HL-60 (cell line): ENCODE data around the gene DIP2A.

ENCODE experiments used
- DNase-seq, 2 experiments: peaks; one replicate each; pipeline ENCODE4 v3.0.0-alpha.2; 2010 to 2020; ENCODE audit warnings: low read depth in 1 of 2, low spot score in 1 of 2
- H3K27ac ChIP-seq: fragments of 250-450 bp; sonication (Bioruptor Pico); replicated peaks from 2 replicates; pipeline ENCODE4 v1.5.1; 2020; ENCODE audit warnings: mild to moderate bottlenecking, moderate library complexity
- H3K27me3 ChIP-seq: fragments of 250-450 bp; sonication (Bioruptor Pico); 2 replicates; pipeline ENCODE4 v1.5.1; 2021; ENCODE audit warnings: mild to moderate bottlenecking, moderate library complexity; ENCODE audit not compliant: insufficient read depth, poor library complexity, severe bottlenecking
- H3K4me3 ChIP-seq: replicated peaks from 2 replicates; pipeline ENCODE4 v1.5.1; 2011; ENCODE audit warnings: mild to moderate bottlenecking, control low read depth, low read length; ENCODE audit not compliant: insufficient read depth
- CTCF ChIP-seq: IDR thresholded peaks from one replicate; pipeline ENCODE4 v1.5.1; 2011; ENCODE audit warnings: low read length, control low read depth, inconsistent platforms; ENCODE audit not compliant: insufficient read depth
- GABPA ChIP-seq: IDR thresholded peaks from 2 replicates; pipeline ENCODE4 v1.6.1; 2012; ENCODE audit warnings: low read depth
- POLR2AphosphoS5 ChIP-seq: IDR thresholded peaks from 2 replicates; pipeline ENCODE4 v1.6.1; 2012; ENCODE audit warnings: low read depth
- REST ChIP-seq: IDR thresholded peaks from 2 replicates; pipeline ENCODE4 v1.6.1; 2012; ENCODE audit warnings: low read depth; ENCODE audit not compliant: insufficient replicate concordance
- SPI1 ChIP-seq: IDR thresholded peaks from 2 replicates; pipeline ENCODE4 v1.6.1; 2012; ENCODE audit warnings: low read depth, mild to moderate bottlenecking, borderline replicate concordance

DIP2A gene

GRCh38 chr21:46545363-46545762 lies 86.7 kb downstream of the DIP2A start:
- no peaks in the 10 kb centered on the region for H3K27me3 ChIP-seq

GRCh38 chr21:46545911-46546310 lies 87.2 kb downstream of the DIP2A start:
- Histone ChIP-seq H3K27me3 (no peaks in the 10 kb centered on the region), H3K27ac (no peak overlapping the region)
- TF ChIP-seq POLR2AphosphoS5 (no peak), REST (no peak), GABPA (no peak), CTCF (no peak), SPI1 (no peak)

More at GRCh38 chr21:46545363-46545762, 86.7 kb downstream of the DIP2A start:
- Histone ChIP-seq H3K4me3 (no peak overlapping the region), H3K27ac (no peak overlapping the region)
- no peak for DNase-seq
- TF ChIP-seq SPI1 (no peak), CTCF (no peak), REST (no peak), GABPA (no peak), POLR2AphosphoS5 (no peak)

GRCh38 chr21:46546799-46547198 lies 88.1 kb downstream of the DIP2A start:
- no peak for DNase-seq
- H3K27me3 ChIP-seq = no peaks in the 10 kb centered on the region
- H3K27ac ChIP-seq = no peak overlapping the region
- no peak for TF ChIP-seq REST
- TF ChIP-seq CTCF = no peak
- TF ChIP-seq SPI1 = no peak
- no peak for TF ChIP-seq GABPA
- no peak for TF ChIP-seq POLR2AphosphoS5
- H3K4me3 ChIP-seq = no peak overlapping the region

More at GRCh38 chr21:46545911-46546310, 87.2 kb downstream of the DIP2A start:
- no peak for DNase-seq
- no peak overlapping the region for H3K4me3 ChIP-seq
